Measurements from ENCODE around the gene SH3GL2.

SH3GL2 gene

DNA sequence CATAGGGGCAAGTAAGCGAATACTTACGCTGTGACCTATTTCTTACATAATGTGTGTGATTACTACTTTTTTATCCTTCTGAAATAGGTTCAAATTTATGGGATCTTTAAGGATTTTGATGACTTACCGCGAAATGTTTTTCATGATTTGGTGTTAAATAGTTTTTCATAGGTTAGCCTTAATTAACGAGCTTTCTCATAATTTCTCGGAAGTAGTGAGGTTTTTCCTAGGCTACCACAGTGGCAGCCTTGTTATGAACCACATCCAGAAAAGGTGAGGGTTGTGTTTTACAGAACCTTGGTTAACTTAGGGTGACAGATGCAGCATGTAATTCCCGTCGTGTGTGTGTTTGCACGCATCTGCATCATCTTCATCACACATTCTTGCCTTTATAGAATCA, 1.3 kb downstream of the SH3GL2 start:
- DNase-seq (ENCODE audit: low spot score in 2 of 2): no peak
- H3K27ac Mint-ChIP-seq (ENCODE audit: low read depth): no peak overlapping the region

DNA sequence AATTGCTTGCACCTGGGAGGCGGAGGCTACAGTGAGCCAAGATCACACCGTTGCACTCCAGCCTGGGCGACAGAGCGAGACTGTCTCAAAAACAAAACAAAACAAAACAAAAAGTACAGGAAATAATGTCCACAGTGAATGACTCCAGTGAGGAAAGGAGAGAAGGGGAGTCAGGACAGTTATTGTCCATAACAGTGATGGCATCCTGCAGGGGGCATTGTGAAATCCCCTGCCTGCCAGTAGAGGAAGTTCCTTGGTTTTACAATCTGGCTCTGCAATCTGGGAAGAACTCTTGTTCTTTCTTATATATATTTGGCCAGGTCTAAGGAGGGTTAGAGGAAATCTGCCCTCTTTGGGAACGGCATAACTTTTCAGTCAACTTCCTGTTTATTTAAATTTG, 8.2 kb downstream of the SH3GL2 start:
- Mint-ChIP-seq H3K27me3 (no peaks in the 10 kb centered on the region), H3K4me1 (no peaks in the 10 kb centered on the region), H3K36me3 (ENCODE audit: insufficient read depth) (no peaks in the 10 kb centered on the region), H3K9me3 (peaks cover 5% of the 10 kb centered on the region), H3K4me3 (no peak overlapping the region), H3K27ac (ENCODE audit: low read depth) (no peak overlapping the region)
- DNase-seq (ENCODE audit: low spot score in 2 of 2): no peak
- ATAC-seq (replicated peaks; ENCODE audit: extremely low read depth, poor library complexity, severe bottlenecking): no peak

More for the DNA sequence above, 1.3 kb downstream of the SH3GL2 start:
- Mint-ChIP-seq H3K4me3 (no peak overlapping the region), H3K36me3 (ENCODE audit: insufficient read depth) (peaks cover 1% of the 10 kb centered on the region), H3K4me1 (no peaks in the 10 kb centered on the region), H3K9me3 (peaks cover 5% of the 10 kb centered on the region), H3K27me3 (peaks cover 31% of the 10 kb centered on the region)
- no peak for ATAC-seq (replicated peaks; ENCODE audit: extremely low read depth, poor library complexity, severe bottlenecking)

DNA sequence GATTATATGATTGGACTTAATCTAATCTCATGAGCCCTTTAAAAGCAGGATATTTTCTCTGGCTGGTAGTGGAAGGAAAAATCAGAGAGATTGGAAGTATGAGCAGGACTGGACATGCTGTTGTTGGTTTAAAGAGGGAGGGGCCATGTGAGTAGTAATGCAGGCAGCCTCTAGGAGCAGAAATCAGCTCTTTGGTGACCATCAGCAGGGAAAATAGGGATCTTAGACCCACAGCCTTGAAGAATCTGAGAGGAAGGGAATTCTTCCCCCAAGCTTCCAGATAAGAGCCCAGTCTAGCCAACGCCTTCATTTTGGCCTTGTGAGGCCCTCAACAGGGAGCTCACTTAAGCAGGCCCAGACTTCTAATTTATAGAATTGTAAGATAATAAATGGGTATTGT, 9.5 kb downstream of the SH3GL2 start:
- no peak for DNase-seq (ENCODE audit: low spot score in 2 of 2)
- no peak overlapping the region for H3K27ac Mint-ChIP-seq (ENCODE audit: low read depth)

DNA sequence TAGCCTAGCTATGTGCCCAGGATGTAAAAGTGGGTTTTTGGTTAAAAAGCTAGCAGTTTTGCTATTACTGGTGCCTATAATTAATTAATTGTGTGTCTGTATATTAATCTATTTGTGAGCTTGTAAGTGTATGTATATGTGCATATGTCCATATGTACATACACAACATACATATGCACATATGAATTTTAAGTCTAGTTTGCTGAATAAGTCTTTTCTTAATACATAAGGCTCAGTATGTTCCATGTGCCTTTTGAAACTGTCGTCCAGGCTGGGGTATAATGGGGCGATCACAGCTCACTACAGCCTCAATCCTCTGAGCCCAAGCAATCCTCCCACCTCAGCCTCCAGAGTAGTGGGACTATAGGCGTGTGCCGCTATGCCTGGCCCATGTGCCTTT, 10.1 kb downstream of the SH3GL2 start:
- Mint-ChIP-seq H3K4me3 (no peak overlapping the region), H3K36me3 (ENCODE audit: insufficient read depth) (no peaks in the 10 kb centered on the region), H3K4me1 (no peaks in the 10 kb centered on the region), H3K27ac (ENCODE audit: low read depth) (no peak overlapping the region), H3K9me3 (peaks cover 5% of the 10 kb centered on the region), H3K27me3 (no peaks in the 10 kb centered on the region)
- DNase-seq (ENCODE audit: low spot score in 2 of 2): no peak
- ATAC-seq (replicated peaks; ENCODE audit: extremely low read depth, poor library complexity, severe bottlenecking): no peak

More for the DNA sequence above, 9.5 kb downstream of the SH3GL2 start:
- H3K4me3 Mint-ChIP-seq: no peak overlapping the region
- no peaks in the 10 kb centered on the region for H3K36me3 Mint-ChIP-seq (ENCODE audit: insufficient read depth)
- no peak for ATAC-seq (replicated peaks; ENCODE audit: extremely low read depth, poor library complexity, severe bottlenecking)
- peaks cover 5% of the 10 kb centered on the region for H3K9me3 Mint-ChIP-seq
- H3K4me1 Mint-ChIP-seq: no peaks in the 10 kb centered on the region
- H3K27me3 Mint-ChIP-seq: no peaks in the 10 kb centered on the region

DNA sequence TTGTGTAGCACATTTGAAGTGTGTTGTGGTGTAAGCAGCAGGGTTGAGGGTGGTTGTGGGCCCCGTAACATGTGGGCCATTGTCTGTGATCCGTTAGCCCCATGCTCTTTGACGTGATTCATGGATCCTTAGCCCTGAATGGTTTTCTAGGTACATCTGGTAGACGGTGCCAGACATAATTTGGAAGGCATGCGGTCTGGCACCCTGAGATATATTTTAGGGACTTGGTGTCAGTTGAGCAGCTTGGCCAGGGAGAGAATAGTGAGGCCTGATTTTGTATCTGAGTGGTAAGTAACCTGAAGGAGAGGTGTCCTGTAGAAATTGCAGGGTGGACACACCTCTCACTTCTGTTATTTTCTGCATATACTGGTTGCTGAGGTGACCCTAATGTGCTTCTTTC, 10.9 kb downstream of the SH3GL2 start:
- Mint-ChIP-seq H3K27me3 (no peaks in the 10 kb centered on the region), H3K27ac (ENCODE audit: low read depth) (no peak overlapping the region), H3K9me3 (peaks cover 5% of the 10 kb centered on the region), H3K36me3 (ENCODE audit: insufficient read depth) (no peaks in the 10 kb centered on the region), H3K4me1 (no peaks in the 10 kb centered on the region), H3K4me3 (no peak overlapping the region)
- ATAC-seq (replicated peaks; ENCODE audit: extremely low read depth, poor library complexity, severe bottlenecking): no peak
- no peak for DNase-seq (ENCODE audit: low spot score in 2 of 2)

DNA sequence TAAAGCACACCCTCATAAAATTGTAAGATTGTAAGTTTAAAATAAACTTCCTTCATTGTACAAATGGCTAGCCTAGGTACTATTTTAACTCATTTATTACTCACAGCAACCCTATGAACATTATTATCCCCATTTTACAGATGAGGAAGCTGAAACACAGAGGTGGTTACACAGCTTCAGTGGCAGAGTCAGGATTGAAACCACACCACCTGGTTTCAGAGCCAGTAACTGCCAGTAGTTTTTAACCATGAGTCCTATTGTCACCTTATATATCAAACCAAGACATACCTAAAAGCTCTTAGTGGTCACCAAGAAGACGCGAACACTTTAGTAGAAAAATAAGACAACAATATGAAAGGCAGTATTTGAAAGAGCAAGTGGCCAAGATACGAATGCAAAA, 16.1 kb downstream of the SH3GL2 start:
- no peak for DNase-seq (ENCODE audit: low spot score in 2 of 2)
- Mint-ChIP-seq H3K27ac (ENCODE audit: low read depth) (no peak overlapping the region), H3K36me3 (ENCODE audit: insufficient read depth) (no peaks in the 10 kb centered on the region), H3K4me1 (no peaks in the 10 kb centered on the region), H3K9me3 (peaks cover 10% of the 10 kb centered on the region), H3K27me3 (no peaks in the 10 kb centered on the region), H3K4me3 (no peak overlapping the region)
- no peak for ATAC-seq (replicated peaks; ENCODE audit: extremely low read depth, poor library complexity, severe bottlenecking)

DNA sequence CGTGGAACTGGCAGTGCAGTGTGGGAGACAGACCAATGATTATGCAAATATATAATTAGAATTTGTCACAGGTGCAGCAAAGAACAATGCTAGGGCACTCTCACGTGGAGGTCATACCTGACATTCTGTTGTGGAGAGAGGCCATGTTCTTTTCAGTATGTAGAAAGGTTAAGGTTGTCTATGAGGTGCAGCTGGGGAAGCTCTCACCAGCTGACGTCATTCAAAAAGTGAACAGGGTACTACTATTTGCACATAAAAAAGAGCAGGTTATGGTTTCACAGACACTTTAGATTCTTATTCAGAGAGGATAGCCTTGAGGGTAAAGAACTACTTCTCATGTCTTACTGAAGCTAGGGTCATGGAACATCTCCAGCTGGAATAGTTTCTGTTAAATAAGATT, 19.1 kb downstream of the SH3GL2 start:
- H3K4me1 Mint-ChIP-seq: no peaks in the 10 kb centered on the region
- H3K4me3 Mint-ChIP-seq: no peak overlapping the region
- H3K27me3 Mint-ChIP-seq: no peaks in the 10 kb centered on the region
- DNase-seq (ENCODE audit: low spot score in 2 of 2) (no peak), ATAC-seq (replicated peaks; ENCODE audit: extremely low read depth, poor library complexity, severe bottlenecking) (no peak)
- H3K9me3 Mint-ChIP-seq: peaks cover 19% of the 10 kb centered on the region
- H3K36me3 Mint-ChIP-seq (ENCODE audit: insufficient read depth): no peaks in the 10 kb centered on the region
- H3K27ac Mint-ChIP-seq (ENCODE audit: low read depth): no peak overlapping the region

DNA sequence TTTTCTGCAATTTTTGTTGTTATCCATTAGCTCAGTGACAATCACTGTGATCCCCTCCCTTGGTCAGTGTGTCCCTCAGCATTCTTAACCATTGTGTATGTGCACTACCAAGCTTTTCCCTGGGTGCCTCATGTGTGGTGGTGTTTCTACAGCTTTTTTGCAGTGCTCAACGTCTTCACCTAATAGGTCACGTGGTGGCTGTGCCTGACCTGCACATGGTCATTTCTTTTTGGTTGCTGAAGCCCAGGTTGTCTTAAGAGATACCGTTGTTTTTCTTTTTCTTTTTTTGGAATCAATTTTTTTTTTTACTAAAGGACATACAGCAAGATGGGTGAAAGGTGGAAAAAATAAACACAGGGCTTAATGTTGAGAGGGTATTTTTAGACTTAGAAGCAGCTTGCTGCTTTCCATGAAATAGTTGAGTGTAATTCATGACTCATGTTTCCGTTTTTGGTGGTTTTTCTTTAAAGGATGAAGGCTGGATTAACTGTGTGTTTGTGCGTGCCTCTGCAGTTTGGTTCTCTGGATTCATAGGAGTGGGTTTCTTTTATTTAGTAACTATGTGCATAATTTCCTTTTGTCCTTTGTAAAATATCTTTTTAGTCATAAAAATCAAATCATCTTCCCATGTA, 22.2 kb downstream of the SH3GL2 start:
- Mint-ChIP-seq H3K27ac (ENCODE audit: low read depth) (no peak overlapping the region), H3K36me3 (ENCODE audit: insufficient read depth) (no peaks in the 10 kb centered on the region), H3K27me3 (no peaks in the 10 kb centered on the region), H3K9me3 (peaks cover 25% of the 10 kb centered on the region), H3K4me3 (no peak overlapping the region), H3K4me1 (no peaks in the 10 kb centered on the region)
- ATAC-seq (replicated peaks; ENCODE audit: extremely low read depth, poor library complexity, severe bottlenecking): no peak
- no peak for DNase-seq (ENCODE audit: low spot score in 2 of 2)

DNA sequence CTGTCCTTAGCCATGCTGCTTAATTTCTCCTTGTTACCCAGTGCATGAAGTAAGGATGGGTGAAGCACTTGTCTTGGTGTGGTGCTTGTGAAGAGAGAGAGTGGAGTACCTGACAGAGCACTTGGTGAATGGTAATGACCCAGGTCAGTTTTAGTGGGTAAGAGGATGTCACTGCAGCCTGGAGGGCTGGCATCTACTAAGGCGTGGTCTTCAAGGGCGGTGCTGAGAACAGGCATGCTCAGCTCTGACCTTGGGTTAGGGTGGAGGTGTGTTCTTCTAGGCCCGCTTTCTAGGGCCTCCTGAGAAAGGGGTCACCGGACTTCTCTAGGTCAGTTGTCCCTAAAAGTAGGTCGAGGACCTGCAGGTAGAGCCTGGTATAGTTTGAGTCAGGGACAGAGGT, 25.7 kb downstream of the SH3GL2 start:
- no peak for ATAC-seq (replicated peaks; ENCODE audit: extremely low read depth, poor library complexity, severe bottlenecking)

DNA sequence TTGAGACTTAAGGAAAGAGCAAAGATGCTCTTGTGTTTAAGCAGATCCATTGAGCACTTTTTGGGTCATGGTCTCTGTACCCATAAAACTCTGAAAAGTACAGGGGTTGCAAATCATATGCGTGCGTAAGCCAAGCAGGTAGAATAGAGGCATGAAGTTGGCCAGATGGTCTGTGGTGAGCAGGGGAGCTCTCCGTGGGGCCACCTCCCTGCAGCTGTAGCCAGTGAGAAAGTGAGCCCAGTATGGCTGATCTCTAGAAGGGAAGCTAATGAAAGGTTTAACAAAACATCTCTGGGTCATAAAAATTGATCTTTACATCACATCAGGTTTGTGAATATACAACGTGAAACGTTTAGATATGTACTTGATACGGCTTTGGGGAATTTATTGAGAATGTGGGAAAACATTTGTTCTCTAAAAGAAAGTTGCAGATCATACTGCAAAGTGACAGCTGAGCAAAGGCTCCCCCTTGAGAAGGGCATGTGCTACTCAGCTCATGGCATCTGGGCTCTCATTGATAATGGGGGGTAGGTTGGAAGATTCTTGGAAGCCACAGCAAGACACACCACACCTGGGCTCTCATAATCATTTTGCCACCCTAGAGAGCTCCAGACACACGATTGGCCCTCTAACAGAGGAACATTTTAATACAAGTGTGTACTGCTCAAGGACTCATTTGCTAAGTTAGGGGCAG, 30.6 kb downstream of the SH3GL2 start:
- Mint-ChIP-seq H3K9me3 (peaks cover 18% of the 10 kb centered on the region), H3K4me3 (no peak overlapping the region), H3K4me1 (no peaks in the 10 kb centered on the region), H3K27ac (ENCODE audit: low read depth) (no peak overlapping the region), H3K27me3 (no peaks in the 10 kb centered on the region), H3K36me3 (ENCODE audit: insufficient read depth) (no peaks in the 10 kb centered on the region)
- DNase-seq (ENCODE audit: low spot score in 2 of 2) (no peak), ATAC-seq (replicated peaks; ENCODE audit: extremely low read depth, poor library complexity, severe bottlenecking) (no peak)

More for the DNA sequence above, 25.7 kb downstream of the SH3GL2 start:
- H3K27ac Mint-ChIP-seq (ENCODE audit: low read depth): no peak overlapping the region
- peaks cover 22% of the 10 kb centered on the region for H3K9me3 Mint-ChIP-seq
- no peaks in the 10 kb centered on the region for H3K27me3 Mint-ChIP-seq
- no peak overlapping the region for H3K4me3 Mint-ChIP-seq
- no peaks in the 10 kb centered on the region for H3K36me3 Mint-ChIP-seq (ENCODE audit: insufficient read depth)
- DNase-seq (ENCODE audit: low spot score in 2 of 2): no peak
- H3K4me1 Mint-ChIP-seq: no peaks in the 10 kb centered on the region

DNA sequence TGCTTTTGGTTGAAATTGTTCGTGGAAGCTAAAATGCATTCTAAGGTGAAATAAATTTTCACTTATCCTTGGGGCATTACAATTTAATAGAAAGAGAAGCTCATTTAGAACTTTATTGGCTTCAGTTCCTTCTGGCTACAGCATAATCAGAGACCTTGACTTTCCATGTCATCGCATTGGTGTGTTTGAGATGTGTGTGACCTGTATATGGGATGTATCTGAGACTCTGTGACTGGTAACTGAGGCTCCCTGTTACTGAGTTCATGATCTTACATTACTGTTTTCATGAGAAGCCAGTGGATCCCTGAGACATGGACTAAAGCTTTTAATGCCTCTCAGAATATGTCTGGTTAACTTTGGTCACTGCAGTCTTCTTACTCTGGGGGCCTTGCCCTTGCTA, 32.5 kb downstream of the SH3GL2 start:
- Mint-ChIP-seq H3K9me3 (peaks cover 16% of the 10 kb centered on the region), H3K4me1 (no peaks in the 10 kb centered on the region), H3K27ac (ENCODE audit: low read depth) (no peak overlapping the region), H3K36me3 (ENCODE audit: insufficient read depth) (no peaks in the 10 kb centered on the region), H3K27me3 (no peaks in the 10 kb centered on the region), H3K4me3 (no peak overlapping the region)
- DNase-seq (ENCODE audit: low spot score in 2 of 2): no peak
- no peak for ATAC-seq (replicated peaks; ENCODE audit: extremely low read depth, poor library complexity, severe bottlenecking)

DNA sequence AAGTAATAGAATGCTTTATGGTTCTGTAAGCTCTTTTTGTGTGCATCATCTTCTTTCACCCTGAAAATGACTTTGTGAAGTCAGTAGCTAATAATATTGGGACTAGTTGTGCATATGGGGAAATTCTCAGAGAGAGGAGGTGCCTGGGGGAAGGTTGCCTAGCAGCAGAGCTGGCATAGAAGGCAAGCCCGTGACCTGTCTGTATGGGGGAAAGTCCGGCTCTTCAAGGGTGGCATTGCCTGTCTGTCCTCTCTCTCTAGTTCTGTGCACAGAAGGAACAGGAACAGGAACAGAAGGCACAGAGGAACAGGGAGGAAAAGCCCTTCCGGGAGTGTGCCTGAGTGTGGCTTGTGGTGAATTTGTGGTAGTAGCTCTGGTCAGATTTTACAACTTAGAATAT, 33.1 kb downstream of the SH3GL2 start:
- no peaks in the 10 kb centered on the region for H3K4me1 Mint-ChIP-seq
- peaks cover 16% of the 10 kb centered on the region for H3K9me3 Mint-ChIP-seq
- H3K36me3 Mint-ChIP-seq (ENCODE audit: insufficient read depth): no peaks in the 10 kb centered on the region
- H3K27me3 Mint-ChIP-seq: no peaks in the 10 kb centered on the region
- ATAC-seq (replicated peaks; ENCODE audit: extremely low read depth, poor library complexity, severe bottlenecking) (no peak), DNase-seq (ENCODE audit: low spot score in 2 of 2) (no peak)
- H3K27ac Mint-ChIP-seq (ENCODE audit: low read depth): no peak overlapping the region
- no peak overlapping the region for H3K4me3 Mint-ChIP-seq

DNA sequence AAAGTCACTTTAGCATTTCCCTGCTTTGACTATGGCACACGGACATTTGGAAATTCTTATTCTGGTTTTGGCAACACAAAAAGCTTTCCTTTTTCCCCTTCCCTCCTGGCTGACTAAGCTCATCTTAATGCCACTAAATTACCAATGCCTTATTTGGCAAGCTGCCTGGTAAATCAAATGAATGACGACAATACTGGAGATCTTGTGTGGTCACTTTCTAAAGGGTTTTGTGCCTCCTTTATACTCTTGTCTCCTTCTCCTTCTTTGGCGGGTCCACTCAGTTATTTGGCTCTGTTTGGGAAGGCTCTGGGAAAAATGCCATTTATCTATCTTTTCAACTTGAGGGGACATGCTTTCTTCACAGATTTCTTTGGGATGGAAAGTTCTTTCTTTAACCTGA, 34.9 kb downstream of the SH3GL2 start:
- no peaks in the 10 kb centered on the region for H3K27me3 Mint-ChIP-seq
- no peak overlapping the region for H3K4me3 Mint-ChIP-seq
- DNase-seq (ENCODE audit: low spot score in 2 of 2) (no peak), ATAC-seq (replicated peaks; ENCODE audit: extremely low read depth, poor library complexity, severe bottlenecking) (no peak)
- H3K36me3 Mint-ChIP-seq (ENCODE audit: insufficient read depth): no peaks in the 10 kb centered on the region
- peaks cover 25% of the 10 kb centered on the region for H3K9me3 Mint-ChIP-seq
- no peaks in the 10 kb centered on the region for H3K4me1 Mint-ChIP-seq
- H3K27ac Mint-ChIP-seq (ENCODE audit: low read depth): no peak overlapping the region
